Brain microvascular endothelial cell (primary cell): ENCODE results near the gene TOR1AIP1.

Experiments
- DNase-seq: peaks from one replicate; pipeline ENCODE4 v3.0.0-alpha.2; 2020
- H3K27ac ChIP-seq: fragments of 250-450 bp; sonication (Bioruptor Pico); 2 replicates; pipeline ENCODE4 v1.5.1; 2020; ENCODE audit warnings: mild to moderate bottlenecking, moderate library complexity
- H3K27me3 ChIP-seq: fragments of 250-450 bp; sonication (Bioruptor Pico); replicated peaks from 2 replicates; pipeline ENCODE4 v1.5.1; 2020; ENCODE audit warnings: mild to moderate bottlenecking
- H3K36me3 ChIP-seq: fragments of 250-450 bp; sonication (Bioruptor Pico); replicated peaks from 2 replicates; pipeline ENCODE4 v1.5.1; 2020; ENCODE audit warnings: mild to moderate bottlenecking
- H3K4me3 ChIP-seq: 2 replicates; pipeline ENCODE4 v1.5.1; 2011; ENCODE audit warnings: low read depth, mild to moderate bottlenecking, control low read depth, low read length, moderate library complexity
- in situ Hi-C: cut with HindIII; loops from 2 replicates; pipeline ENCODE4 v1.10.0; 2017; ENCODE audit warnings: low sequenced_read_pairs, low pct_ligation_motif_present
- TF ChIP-seq, protein P1 (sequence below): IDR thresholded peaks from 2 replicates; pipeline ENCODE4 v1.5.1; 2011; ENCODE audit warnings: low read depth, mild to moderate bottlenecking, moderate library complexity, low read length, control low read depth, inconsistent platforms; ENCODE audit errors: missing control alignments

The TOR1AIP1 gene

DNA sequence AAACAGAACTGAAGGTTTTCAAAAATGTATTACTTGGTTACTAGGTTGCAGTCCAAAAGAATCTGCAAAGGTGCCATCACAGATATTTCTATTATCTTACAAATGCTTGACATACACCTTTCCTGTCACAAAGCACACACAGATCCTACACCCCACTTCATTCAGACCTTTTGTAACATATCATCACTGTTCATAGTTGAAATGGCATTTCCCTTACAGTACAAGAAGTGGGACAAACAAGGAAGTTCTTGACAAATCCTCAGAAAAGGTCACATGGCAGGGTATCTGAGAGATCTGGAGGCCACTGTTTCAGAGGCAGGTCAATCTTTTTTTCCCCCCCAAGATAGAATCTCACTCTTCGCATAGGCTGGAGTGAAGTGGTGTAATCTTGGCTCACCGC is 25.8 kb upstream of the TOR1AIP1 start:
- DNase-seq: no peak
- peaks cover 19% of the 10 kb centered on the region for H3K36me3 ChIP-seq
- H3K4me3 ChIP-seq: no peak overlapping the region
- in situ Hi-C loops: loop anchor here (25.0 kb wide), 1 partner anchor 331 kb away; no protein-coding TSS in a partner anchor
- no peak overlapping the region for H3K27ac ChIP-seq
- TF ChIP-seq, protein P1, sequence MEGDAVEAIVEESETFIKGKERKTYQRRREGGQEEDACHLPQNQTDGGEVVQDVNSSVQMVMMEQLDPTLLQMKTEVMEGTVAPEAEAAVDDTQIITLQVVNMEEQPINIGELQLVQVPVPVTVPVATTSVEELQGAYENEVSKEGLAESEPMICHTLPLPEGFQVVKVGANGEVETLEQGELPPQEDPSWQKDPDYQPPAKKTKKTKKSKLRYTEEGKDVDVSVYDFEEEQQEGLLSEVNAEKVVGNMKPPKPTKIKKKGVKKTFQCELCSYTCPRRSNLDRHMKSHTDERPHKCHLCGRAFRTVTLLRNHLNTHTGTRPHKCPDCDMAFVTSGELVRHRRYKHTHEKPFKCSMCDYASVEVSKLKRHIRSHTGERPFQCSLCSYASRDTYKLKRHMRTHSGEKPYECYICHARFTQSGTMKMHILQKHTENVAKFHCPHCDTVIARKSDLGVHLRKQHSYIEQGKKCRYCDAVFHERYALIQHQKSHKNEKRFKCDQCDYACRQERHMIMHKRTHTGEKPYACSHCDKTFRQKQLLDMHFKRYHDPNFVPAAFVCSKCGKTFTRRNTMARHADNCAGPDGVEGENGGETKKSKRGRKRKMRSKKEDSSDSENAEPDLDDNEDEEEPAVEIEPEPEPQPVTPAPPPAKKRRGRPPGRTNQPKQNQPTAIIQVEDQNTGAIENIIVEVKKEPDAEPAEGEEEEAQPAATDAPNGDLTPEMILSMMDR: no peak
- H3K27me3 ChIP-seq: no peaks in the 10 kb centered on the region

DNA sequence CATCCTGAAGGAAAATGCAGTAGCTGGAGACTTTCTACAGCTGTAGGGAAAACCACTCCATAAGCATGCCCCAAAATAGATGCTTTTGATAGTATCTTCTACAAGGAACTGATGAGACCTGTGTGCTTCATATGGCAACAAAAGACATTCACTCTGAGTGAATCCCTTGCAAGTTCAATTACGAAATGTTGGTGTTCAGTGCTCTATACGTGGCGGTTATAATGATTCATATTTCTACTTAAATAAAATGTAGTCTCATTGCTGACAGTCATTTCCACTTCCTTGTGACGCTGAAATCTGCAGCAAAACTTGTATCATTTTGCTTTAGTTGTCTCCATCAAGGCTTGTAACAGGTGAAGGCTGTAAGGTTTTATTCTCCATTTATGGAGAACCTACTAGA is 25.1 kb upstream of the TOR1AIP1 start:
- Histone ChIP-seq H3K4me3 (no peak overlapping the region), H3K27ac (no peak overlapping the region)
- TF ChIP-seq, protein P1: no peak

DNA sequence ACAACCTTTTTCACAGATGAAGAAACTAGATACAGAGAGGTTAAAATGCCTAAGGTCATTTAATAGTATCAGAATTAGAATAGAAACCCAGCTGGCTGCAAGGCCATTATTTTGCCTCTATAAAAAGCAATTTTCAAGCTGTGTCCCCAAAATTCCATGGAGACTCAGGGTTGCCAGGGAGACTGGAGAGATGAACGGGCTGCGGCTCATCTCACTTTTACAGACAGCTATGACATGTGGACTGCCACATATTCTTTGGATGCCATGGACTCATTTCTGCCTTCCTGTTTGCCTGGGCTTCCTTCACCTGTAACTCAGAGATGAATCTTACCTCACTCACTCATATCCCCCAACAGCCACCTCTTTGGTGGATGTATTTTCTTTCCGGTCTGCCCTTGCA is 21.4 kb upstream of the TOR1AIP1 start:
- Histone ChIP-seq H3K27me3 (no peaks in the 10 kb centered on the region), H3K27ac (no peak overlapping the region), H3K36me3 (peaks cover 42% of the 10 kb centered on the region), H3K4me3 (no peak overlapping the region)
- in situ Hi-C loops: loop anchor here (25.0 kb wide), 1 partner anchor 327 kb away; no protein-coding TSS in a partner anchor
- DNase-seq: no peak
- TF ChIP-seq, protein P1: no peak

More for the DNA sequence above, 25.1 kb upstream of the TOR1AIP1 start:
- in situ Hi-C loops: loop anchor here (25.0 kb wide), 1 partner anchor 330 kb away; no protein-coding TSS in a partner anchor
- H3K27me3 ChIP-seq: no peaks in the 10 kb centered on the region
- peaks cover 19% of the 10 kb centered on the region for H3K36me3 ChIP-seq
- DNase-seq: no peak

DNA sequence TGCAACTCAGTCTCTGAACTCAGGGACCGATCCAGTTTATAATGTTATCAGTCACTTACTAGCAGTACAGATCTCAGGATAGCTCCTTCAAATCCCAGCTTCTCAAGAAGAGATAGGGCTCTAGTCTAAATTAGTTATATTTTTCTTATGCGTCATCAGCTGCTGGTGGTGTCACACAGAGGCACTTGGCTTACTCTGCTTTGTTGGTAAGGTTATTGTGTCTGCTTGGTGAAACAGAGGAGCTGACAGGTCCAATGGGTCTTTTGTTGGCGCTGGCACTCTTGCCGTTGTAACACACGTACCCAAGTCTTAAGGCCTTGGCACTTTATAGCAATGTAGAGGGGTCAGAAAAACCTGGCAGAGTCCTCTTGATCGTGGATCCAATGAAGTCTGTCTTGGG is 16.7 kb upstream of the TOR1AIP1 start:
- Histone ChIP-seq H3K36me3 (peaks cover 57% of the 10 kb centered on the region), H3K27me3 (no peaks in the 10 kb centered on the region), H3K27ac (no peak overlapping the region), H3K4me3 (no peak overlapping the region)
- TF ChIP-seq, protein P1: no peak
- no peak for DNase-seq
- in situ Hi-C loops: loop anchor here (25.0 kb wide), 1 partner anchor 322 kb away; no protein-coding TSS in a partner anchor

DNA sequence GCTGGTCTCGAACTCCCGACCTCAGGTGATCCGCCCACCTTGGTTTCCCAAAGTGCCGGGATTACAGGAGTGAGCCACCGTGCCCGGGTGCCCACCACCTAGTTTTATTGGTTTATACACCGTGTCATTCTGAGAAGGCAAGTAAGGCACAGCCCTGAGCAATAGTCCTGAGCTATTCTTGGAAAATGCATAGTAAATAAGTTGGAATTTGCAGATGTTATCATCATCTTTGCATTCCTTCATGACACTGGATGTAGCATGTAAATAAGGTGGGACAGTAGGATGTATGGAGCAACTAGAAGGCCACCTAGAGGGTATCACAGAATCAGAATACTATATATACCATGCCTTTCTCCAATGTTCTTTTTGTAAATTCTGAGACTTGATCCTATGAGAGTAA is 15.5 kb upstream of the TOR1AIP1 start:
- in situ Hi-C loops: loop anchor here (25.0 kb wide), 1 partner anchor 321 kb away; no protein-coding TSS in a partner anchor
- no peak for DNase-seq
- no peak overlapping the region for H3K27ac ChIP-seq
- TF ChIP-seq, protein P1: no peak
- no peaks in the 10 kb centered on the region for H3K27me3 ChIP-seq
- H3K36me3 ChIP-seq: peaks cover 51% of the 10 kb centered on the region
- H3K4me3 ChIP-seq: no peak overlapping the region
